ENCODE measurements around the gene CCDC30. TPM values are rescaled to one million over a fixed set of nuclear protein-coding genes. Genes with fewer than 3 reads are reported as not detected.

CCDC30 gene
- polyA plus RNA-seq, 1 donor (not counting 4 experiments of a cell fraction or from before 2014, with no cell fraction given): 0.35 TPM

- Histone ChIP-seq H3K9me1 (ENCODE audit: control insufficient read depth, extremely low read depth, insufficient read depth, low read length) (no peaks in the 10 kb centered on the region), H3K4me1 (ENCODE audit: control insufficient read depth, extremely low read depth, insufficient read depth, low read length) (no peaks in the 10 kb centered on the region), H3K79me2 (ENCODE audit: control insufficient read depth, insufficient read depth, low read length) (no peaks in the 10 kb centered on the region), H4K20me1 (ENCODE audit: control insufficient read depth, extremely low read depth, insufficient read depth, low read length) (no peaks in the 10 kb centered on the region), H3K9ac (ENCODE audit: control insufficient read depth, extremely low read depth, insufficient read depth, low read length) (no peak overlapping the region), H3K27ac (ENCODE audit: control insufficient read depth, insufficient read depth, low read length) (no peak overlapping the region), H3K9me3 (ENCODE audit: control insufficient read depth, low read depth, low read length) (no peaks in the 10 kb centered on the region), H3K4me2 (ENCODE audit: control insufficient read depth, extremely low read depth, insufficient read depth, low read depth, low read length) (no peak overlapping the region), H3K4me3 (ENCODE audit: control insufficient read depth in 2 of 3, extremely low read depth in 1 of 3, insufficient read depth in 2 of 3, low read depth in 1 of 3, low read length in 3 of 3) (no peak overlapping the region), H3K36me3 (ENCODE audit: control insufficient read depth in 2 of 2, extremely low read depth in 1 of 2, insufficient read depth in 2 of 2, low read length in 2 of 2) (no peaks in the 10 kb centered on the region), H2AFZ (ENCODE audit: control insufficient read depth, low read length) (no peak overlapping the region), H3K27me3 (ENCODE audit: control insufficient read depth, extremely low read depth, insufficient read depth, low read length) (no peaks in the 10 kb centered on the region)
- FAIRE-seq (no peak), DNase-seq (ENCODE audit: low read depth, low spot score) (no peak)
- dilution Hi-C loops (cut with MboI; ENCODE audit: extremely low pct_ligation_motif_present, low sequenced_read_pairs): no loop called here
- TF ChIP-seq CTCF (optimal IDR thresholded peaks at IDR 0.05 in 1 of 3, IDR thresholded peaks at IDR 0.05 in 1 of 3, conservative IDR thresholded peaks at IDR 0.05 in 1 of 3; ENCODE audit: extremely low read depth in 1 of 3, insufficient read depth in 2 of 3, low read length in 3 of 3) (no peak), EZH2 (IDR thresholded peaks at IDR 0.05; ENCODE audit: low read length) (no peak)
Measured at GRCh38 chr1:42601472-42601871, 138.4 kb downstream of the CCDC30 start.

- Histone ChIP-seq H3K36me3 (ENCODE audit: control insufficient read depth in 2 of 2, extremely low read depth in 1 of 2, insufficient read depth in 2 of 2, low read length in 2 of 2) (no peaks in the 10 kb centered on the region), H3K4me2 (ENCODE audit: control insufficient read depth, extremely low read depth, insufficient read depth, low read depth, low read length) (no peak overlapping the region), H3K9me3 (ENCODE audit: control insufficient read depth, low read depth, low read length) (no peaks in the 10 kb centered on the region), H2AFZ (ENCODE audit: control insufficient read depth, low read length) (no peak overlapping the region), H3K27me3 (ENCODE audit: control insufficient read depth, extremely low read depth, insufficient read depth, low read length) (no peaks in the 10 kb centered on the region), H3K27ac (ENCODE audit: control insufficient read depth, insufficient read depth, low read length) (no peak overlapping the region), H3K79me2 (ENCODE audit: control insufficient read depth, insufficient read depth, low read length) (no peaks in the 10 kb centered on the region), H3K4me1 (ENCODE audit: control insufficient read depth, extremely low read depth, insufficient read depth, low read length) (peaks cover 3% of the 10 kb centered on the region), H3K9ac (ENCODE audit: control insufficient read depth, extremely low read depth, insufficient read depth, low read length) (no peak overlapping the region), H4K20me1 (ENCODE audit: control insufficient read depth, extremely low read depth, insufficient read depth, low read length) (no peaks in the 10 kb centered on the region), H3K4me3 (ENCODE audit: control insufficient read depth in 2 of 3, extremely low read depth in 1 of 3, insufficient read depth in 2 of 3, low read depth in 1 of 3, low read length in 3 of 3) (no peak overlapping the region), H3K9me1 (ENCODE audit: control insufficient read depth, extremely low read depth, insufficient read depth, low read length) (no peaks in the 10 kb centered on the region)
- DNase-seq (ENCODE audit: low read depth, low spot score) (no peak), FAIRE-seq (no peak)
- TF ChIP-seq CTCF (optimal IDR thresholded peaks at IDR 0.05 in 1 of 3, IDR thresholded peaks at IDR 0.05 in 1 of 3, conservative IDR thresholded peaks at IDR 0.05 in 1 of 3; ENCODE audit: extremely low read depth in 1 of 3, insufficient read depth in 2 of 3, low read length in 3 of 3) (no peak), EZH2 (IDR thresholded peaks at IDR 0.05; ENCODE audit: low read length) (no peak)
- dilution Hi-C loops (cut with MboI; ENCODE audit: extremely low pct_ligation_motif_present, low sequenced_read_pairs): no loop called here
Measured at GRCh38 chr1:42613803-42614131, 150.7 kb downstream of the CCDC30 start.

Measured in keratinocyte (primary cell).